GM21381 (cell line): ENCODE results near the gene BCL11A.

Source experiments
- ATAC-seq: cut with Tn5 transposase; IDR thresholded peaks from one replicate; pipeline ENCODE4 v1.9.1; 2021; ENCODE audit warnings: mild to moderate bottlenecking, moderate library complexity; ENCODE audit not compliant: unreplicated experiment

BCL11A gene

GRCh38 chr2:60488291-60488690 is 65.2 kb downstream of the BCL11A start:
- ATAC-seq = no peak

- ATAC-seq = no peak
Observed at GRCh38 chr2:60487174-60487573, 66.3 kb downstream of the BCL11A start.

- no peak for ATAC-seq
Observed at GRCh38 chr2:60486551-60486950, 66.9 kb downstream of the BCL11A start.

- ATAC-seq = no peak
Observed at GRCh38 chr2:60486067-60486466, 67.4 kb downstream of the BCL11A start.

GRCh38 chr2:60485550-60485949 is 67.9 kb downstream of the BCL11A start:
- no peak for ATAC-seq

GRCh38 chr2:60485055-60485454 is 68.4 kb downstream of the BCL11A start:
- ATAC-seq = no peak

DNA sequence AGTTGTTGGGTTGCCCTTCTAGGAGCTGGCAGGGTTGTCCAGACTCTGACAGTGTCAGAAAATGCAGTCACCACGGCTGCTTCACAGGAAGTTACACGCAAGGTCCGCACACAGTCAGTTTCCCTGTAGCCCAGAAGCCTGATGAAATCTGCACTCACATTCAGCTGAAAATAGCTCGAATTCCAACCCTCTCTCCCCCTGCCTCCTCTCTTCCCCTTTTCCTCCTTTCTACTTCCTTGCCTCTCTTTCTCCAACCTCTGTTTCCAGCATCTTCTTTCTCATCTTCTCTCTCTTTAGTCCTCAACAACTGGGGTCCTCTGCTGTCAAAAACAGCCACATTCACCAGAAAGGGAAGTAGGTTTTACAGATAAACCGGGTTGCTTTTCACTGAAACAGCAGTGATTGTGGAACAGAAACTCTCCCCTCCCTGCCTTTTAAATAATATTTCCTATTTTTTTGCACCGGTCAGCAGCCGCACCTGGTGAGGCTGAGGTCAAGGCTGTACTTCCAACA is 69.3 kb downstream of the BCL11A start:
- no peak for ATAC-seq

GRCh38 chr2:60483401-60483800 is 70.1 kb downstream of the BCL11A start:
- no peak for ATAC-seq

- ATAC-seq = no peak
Observed at GRCh38 chr2:60482222-60482621, 71.2 kb downstream of the BCL11A start.

- ATAC-seq = no peak
Observed at GRCh38 chr2:60481257-60481656, 72.2 kb downstream of the BCL11A start.

- ATAC-seq = no peak
Observed at GRCh38 chr2:60480089-60480773, 73.2 kb downstream of the BCL11A start.

DNA sequence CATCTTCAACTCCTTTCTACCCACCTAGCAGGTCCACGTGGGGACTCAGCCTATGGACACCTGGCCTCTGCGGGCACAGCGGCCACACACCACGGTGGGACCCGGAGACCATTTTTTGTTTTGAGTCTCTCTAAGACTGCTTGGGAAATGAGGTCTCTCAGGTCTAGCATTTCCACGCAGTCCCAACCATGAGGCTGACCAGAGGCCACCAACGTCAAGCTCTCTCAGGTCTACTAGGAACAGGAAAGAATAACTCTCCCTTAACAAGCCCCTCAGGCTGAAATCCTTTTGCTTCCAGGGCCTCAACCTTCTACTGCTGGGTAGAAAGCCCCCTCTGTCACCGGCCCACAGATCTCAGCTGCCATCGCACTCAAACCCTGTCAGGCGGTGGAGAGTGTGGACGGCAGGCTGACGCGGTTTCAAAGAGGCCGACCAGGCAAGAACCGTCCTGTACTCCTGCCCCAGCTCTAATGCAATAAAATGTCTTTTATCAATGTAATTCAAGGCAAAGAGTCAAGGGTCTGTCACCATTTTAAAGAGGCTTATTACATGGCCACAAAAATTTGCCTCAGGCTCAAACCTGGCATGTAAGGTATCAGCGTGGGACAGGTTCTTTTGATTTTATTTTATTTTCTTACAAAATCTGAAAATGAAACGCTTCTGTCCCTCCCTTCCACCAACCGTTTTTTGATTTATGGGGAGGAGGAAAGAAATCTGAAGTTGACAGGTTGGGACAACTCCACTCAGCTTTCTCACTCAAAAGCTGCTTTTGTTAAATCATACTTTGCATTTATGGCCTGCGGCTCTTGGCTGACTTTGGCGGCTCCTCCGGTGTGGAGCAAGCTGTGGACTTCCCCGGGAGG is 74.0 kb downstream of the BCL11A start:
- no peak for ATAC-seq

DNA sequence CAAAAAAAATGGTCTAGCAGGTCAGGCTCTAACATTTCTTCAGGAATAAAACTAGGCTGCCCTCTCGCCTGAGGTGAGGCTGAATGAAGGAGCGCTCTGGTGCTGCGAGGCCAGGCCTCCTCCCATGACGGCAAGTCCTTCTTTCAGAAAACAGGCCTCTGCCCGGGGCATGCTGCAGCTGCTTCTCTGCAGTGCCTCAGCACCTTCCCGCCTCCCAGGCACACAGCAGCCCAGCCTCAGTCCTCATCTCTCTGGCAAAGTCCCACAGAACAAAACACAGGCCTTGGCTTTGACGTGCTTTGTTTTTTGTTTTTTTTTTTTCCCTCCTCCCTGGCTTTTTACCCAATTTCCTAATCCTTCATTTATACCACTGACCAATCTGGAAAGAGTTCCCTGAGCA is 74.8 kb downstream of the BCL11A start:
- ATAC-seq = no peak

- ATAC-seq = no peak
Observed at GRCh38 chr2:60476206-60476954, 77.1 kb downstream of the BCL11A start.

GRCh38 chr2:60475123-60475830 is 78.2 kb downstream of the BCL11A start:
- ATAC-seq = no peak

- ATAC-seq = no peak
Observed at GRCh38 chr2:60474301-60474700, 79.2 kb downstream of the BCL11A start.

DNA sequence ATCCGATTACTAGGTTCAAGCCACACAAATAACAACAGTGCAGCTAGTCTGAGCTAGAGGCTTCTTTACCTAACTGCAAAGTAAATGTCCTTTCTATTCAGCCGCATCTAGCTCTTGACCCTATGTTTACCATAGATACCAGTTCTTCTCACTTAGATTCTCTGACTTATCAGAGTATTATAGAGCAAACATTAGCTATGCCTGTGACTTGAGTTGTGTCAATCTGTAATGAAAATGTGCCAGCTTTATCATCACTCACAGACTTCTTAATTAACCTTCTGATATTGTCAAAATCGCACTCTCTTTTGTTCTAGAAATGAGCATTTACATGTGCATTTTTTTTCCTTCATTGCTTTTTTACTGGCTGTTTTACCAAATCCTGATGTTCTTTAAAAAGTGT is 79.9 kb downstream of the BCL11A start:
- no peak for ATAC-seq

GRCh38 chr2:60472663-60473289 is 80.7 kb downstream of the BCL11A start:
- no peak for ATAC-seq

GRCh38 chr2:60472041-60472440 is 81.4 kb downstream of the BCL11A start:
- ATAC-seq = no peak

DNA sequence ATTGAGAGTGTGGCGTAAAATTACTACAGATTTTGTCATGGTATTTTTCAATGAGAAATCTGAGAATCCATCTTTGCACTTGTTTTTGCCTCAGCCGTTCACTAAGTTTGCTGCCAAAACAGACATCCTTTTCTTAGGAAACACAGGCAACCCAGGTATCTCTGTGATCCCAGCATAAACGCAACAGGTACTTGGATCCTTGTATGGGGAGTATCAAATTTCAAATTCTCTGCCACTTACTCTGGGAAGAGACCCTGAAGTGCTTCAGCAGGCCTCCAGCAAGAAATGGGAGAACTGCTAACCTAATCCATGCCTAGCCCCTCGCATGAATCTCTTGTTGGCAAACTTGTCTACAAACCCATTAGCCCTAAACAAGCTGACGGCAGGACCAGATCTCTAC is 83.1 kb downstream of the BCL11A start:
- no peak for ATAC-seq
